ENCODE data around the gene ZBTB48.

The ZBTB48 gene

GRCh38 chr1:6574025-6574620 lies 5.7 kb upstream of the ZBTB48 start:
- no peak for DNase-seq (ENCODE audit: low read depth)

DNA sequence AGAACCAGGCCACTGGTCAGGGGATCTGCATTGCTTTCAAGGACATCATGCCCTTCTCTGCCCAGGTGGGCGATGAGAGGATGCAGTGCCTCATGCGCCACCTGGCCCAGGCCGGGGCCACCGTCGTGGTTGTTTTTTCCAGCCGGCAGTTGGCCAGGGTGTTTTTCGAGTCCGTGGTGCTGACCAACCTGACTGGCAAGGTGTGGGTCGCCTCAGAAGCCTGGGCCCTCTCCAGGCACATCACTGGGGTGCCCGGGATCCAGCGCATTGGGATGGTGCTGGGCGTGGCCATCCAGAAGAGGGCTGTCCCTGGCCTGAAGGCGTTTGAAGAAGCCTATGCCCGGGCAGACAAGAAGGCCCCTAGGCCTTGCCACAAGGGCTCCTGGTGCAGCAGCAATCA lies 5.0 kb upstream of the ZBTB48 start:
- no peak for DNase-seq (ENCODE audit: low read depth)

DNA sequence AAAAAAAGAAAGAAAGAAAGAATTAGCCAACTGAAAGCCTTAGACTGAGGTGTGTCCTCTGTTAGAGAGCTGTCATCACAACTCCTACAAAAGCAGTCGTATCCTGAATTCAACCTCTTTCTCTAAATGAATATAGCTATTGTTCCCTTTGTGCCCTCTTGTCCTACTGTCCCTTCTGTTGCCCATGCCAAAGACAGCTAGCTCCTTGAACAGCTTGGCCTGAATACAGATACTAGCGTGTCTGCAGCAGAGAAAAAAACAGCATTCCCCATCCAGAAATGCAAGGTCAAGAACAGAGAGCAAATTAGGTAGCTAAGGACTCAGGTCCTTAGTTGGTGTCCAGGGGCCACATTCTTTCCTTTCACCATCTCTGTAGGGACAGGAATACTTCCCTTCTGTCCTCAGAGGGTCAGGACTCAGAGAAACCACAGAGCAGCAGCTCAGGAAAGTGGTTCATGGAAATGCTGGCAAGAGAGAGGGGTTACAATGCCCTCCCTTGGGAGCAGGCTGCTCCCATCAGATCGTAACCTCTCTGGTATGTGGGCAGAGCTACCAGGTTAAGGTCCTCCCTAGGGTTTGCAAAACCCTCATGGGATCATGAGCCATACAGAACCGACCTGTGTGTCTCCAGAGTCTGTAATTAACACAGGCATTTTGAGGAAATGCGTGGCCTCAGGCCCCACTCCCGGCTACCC lies 1.8 kb upstream of the ZBTB48 start:
- DNase-seq (ENCODE audit: low read depth) = no peak

- no peak for DNase-seq (ENCODE audit: low read depth)
Measured at GRCh38 chr1:6578624-6579373, 995 bp upstream of the ZBTB48 start.

DNA sequence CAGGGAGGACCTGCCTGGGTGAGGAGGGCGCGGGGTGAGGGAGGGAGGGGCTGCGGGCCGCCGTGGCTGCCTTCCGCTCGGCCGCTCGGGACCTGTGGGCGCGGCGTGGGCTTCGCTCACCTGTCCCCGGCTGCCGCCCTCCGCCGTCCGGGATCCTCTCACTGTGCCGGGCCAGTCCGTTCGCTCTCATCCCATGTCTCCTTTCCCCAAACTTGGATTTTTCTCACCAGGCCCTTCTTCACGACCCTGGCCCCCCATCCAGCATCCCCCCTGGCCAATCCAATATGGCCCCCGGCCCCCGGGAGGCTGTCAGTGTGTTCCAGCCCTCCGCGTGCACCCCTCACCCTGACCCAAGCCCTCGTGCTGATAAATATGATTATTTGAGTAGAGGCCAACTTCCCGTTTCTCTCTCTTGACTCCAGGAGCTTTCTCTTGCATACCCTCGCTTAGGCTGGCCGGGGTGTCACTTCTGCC lies 362 bp downstream of the ZBTB48 start:
- DNase-seq (ENCODE audit: low read depth) = no peak

GRCh38 chr1:6580593-6581409 lies 1.0 kb downstream of the ZBTB48 start:
- DNase-seq (ENCODE audit: low read depth) = no peak

DNA sequence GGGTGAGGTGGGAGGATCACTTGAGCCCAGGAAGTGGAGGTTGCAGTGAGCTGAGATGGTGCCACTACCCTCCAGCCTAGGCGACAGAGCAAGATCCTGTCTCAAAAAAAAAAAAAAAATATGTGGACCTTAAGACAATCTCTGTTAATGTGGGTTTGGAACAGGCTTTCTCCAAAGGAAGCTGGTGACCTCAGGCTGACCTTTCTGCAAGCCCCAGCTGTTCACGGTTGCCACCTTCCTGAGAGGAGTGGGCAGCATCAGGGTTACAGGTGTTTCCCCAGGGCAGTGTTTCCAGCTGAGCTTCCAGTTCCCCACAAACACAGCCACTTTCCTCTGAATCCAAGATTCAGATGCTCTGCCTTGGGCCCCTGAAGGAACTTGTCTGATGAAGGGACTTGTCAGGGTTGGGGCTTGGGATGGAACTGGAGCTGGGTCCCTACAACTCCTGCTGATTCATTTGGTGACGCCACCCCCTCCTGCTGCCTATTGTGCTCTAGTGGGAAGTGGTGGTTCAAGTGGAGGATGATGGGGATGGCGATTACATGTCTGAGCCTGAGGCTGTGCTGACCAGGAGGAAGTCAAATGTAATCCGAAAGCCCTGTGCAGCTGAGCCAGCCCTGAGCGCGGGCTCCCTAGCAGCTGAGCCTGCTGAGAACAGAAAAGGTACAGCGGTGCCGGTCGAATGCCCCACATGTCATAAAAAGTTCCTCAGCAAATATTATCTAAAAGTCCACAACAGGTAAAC lies 1.9 kb downstream of the ZBTB48 start:
- DNase-seq (ENCODE audit: low read depth) = no peak

DNA sequence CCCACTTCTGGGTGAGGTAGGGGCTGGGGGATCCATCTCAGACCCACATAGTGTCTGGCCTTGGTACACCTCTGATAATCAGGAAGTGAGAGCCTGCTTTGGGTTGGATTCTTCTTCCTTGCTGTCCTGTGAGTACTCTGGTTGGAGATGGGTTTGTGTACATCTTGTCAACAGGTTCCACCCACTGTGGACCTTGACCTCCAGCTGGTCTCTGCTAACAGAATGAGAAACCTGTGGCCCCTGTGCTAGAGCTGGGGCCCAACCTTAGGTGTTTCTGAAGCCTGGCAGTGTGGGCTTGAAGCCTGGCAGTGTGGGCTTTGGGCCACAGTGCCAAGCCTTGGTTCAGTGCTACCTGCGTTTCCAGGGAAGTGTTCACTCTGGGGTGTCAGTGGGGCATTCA lies 2.6 kb downstream of the ZBTB48 start:
- DNase-seq (ENCODE audit: low read depth) = no peak

DNA sequence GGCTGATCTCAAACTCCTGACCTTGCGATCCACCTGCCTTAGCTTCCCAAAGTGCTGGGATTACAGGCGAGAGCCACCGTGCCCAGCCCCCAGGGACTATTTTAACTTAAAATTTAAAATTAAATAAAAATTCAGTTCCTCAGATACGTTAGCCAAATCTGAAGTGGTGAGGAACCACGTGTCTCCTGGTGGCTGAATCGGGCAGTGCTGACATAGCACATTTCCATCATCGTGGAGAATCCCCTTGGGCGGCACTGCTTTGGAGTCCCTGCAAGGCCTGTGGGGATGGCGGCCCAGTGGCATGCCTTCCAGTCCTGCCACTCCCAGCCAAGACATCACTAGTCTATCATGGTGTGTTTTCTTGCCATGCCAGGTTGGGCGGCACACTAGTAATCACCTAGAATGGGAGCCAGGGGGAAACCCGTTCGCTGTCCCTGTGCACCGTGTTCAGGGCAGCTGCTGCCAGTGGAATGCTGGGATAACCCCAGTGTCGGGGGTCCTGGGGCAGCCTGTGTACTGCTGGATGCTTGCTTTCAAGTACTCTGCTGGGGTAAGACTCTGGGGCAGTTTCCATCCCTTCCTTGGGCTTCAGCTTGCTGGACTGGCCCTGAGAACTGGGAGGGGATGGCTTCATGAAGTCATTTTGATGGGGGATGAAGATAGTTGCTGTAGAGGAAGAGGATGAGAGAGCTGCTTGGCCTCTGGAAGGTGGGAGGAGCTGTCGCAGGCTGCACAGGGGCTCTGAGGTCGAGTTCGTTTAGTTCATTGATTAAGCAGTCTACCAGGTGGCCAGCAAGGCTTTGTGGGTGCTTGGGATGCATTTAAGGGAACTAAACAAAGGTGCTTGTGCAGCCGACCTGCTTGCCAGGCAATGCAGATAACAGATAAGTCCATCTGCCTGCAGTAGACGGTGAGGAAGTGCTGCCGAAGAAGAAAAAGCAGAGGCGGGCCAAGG lies 4.6 kb downstream of the ZBTB48 start:
- no peak for DNase-seq (ENCODE audit: low read depth)

GRCh38 chr1:6585081-6585722 lies 5.4 kb downstream of the ZBTB48 start:
- no peak for DNase-seq (ENCODE audit: low read depth)

DNA sequence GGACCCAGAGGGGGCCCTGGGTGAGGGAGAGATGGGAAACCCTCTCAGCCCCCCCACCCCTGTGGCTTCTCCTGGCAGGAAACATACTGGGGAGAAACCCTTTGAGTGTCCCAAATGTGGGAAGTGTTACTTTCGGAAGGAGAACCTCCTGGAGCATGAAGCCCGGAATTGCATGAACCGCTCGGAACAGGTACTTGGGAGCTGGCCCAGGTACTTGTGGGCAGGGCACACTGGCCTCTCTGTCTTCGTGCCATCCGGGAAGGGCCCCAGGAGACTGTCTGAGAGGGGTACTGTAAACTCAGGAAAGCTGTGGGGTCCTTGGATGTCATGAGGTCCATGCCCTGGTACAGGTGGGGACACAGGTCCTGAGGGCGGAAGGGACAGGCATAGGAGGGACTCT lies 6.0 kb downstream of the ZBTB48 start:
- DNase-seq (ENCODE audit: low read depth) = no peak

GRCh38 chr1:6586404-6586816 lies 6.6 kb downstream of the ZBTB48 start:
- DNase-seq (ENCODE audit: low read depth) = no peak

GRCh38 chr1:6587261-6588005 lies 7.6 kb downstream of the ZBTB48 start:
- DNase-seq (ENCODE audit: low read depth) = no peak

DNA sequence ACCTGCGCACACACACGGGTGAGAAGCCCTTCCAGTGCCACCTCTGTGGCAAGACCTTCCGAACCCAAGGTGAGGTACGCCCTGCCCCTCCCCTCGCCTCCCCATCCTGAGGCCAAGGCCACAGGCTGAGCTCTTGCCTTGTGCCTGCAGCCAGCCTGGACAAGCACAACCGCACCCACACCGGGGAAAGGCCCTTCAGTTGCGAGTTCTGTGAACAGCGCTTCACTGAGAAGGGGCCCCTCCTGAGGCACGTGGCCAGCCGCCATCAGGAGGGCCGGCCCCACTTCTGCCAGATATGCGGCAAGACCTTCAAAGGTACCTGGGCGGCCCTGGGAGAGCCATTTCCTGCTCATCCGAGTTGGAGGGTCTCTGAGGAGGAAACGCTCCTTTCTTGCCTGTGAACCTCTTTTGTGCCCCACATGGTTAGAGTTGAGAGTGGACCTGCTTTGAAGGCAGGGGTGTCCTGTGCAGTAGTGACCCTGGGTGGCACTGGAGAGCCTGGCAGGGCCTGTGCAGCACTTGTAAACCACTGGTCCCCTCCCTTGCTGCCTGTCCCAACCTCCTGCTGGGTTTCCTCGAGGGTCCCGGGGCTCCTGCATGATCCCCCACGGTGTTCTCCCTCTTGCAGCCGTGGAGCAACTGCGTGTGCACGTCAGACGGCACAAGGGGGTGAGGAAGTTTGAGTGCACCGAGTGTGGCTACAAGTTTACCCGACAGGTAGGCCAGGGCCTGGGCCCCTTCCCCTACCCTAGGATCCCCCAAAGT lies 8.5 kb downstream of the ZBTB48 start:
- no peak for DNase-seq (ENCODE audit: low read depth)

- DNase-seq (ENCODE audit: low read depth) = no peak
Measured at GRCh38 chr1:6588893-6589520, 9.2 kb downstream of the ZBTB48 start.

- DNase-seq (ENCODE audit: low read depth) = no peak
Measured at GRCh38 chr1:6590046-6590445, 10.3 kb downstream of the ZBTB48 start.

DNA sequence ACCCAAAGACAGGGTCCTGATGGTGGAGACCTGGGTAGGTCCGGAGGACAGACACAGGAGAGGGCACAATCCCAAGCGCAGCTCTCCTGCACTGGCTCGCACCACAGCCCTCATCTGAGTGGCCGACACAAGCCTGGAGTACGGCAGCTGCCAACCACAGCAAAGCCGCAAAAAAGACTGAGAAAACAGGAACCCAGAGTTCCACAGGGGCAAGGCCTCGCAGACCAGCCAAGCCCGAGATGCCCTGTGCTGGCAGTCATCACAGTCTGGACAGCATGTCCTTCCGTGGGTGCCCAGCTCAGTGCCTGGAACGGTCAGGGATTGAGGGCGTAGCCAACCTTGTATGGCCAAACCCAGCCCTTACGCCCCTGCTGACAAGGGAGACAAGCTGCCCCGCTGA lies 11.4 kb downstream of the ZBTB48 start:
- DNase-seq (ENCODE audit: low read depth) = no peak

DNA sequence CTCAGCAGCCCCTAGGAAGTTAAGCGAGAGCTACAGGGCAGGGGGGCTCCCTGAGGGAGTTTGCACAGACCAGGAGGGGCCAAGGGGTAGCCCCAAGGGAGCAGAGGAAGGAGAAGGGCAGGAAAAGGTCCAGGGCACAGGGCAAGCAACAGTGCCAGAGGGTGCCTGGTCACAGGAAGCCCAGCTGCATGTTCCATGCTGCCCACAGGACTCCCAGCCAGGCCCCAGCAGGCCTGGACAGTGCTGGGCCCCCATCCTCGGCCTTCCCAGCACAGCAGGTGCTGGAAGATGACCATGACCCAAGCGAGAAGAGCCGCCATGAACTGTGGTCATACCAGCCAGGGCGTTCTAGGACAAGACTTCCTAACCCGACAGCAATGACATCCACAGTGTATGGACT lies 11.8 kb downstream of the ZBTB48 start:
- no peak for DNase-seq (ENCODE audit: low read depth)
